ENCODE data around the gene PLP1.

The PLP1 gene

DNA sequence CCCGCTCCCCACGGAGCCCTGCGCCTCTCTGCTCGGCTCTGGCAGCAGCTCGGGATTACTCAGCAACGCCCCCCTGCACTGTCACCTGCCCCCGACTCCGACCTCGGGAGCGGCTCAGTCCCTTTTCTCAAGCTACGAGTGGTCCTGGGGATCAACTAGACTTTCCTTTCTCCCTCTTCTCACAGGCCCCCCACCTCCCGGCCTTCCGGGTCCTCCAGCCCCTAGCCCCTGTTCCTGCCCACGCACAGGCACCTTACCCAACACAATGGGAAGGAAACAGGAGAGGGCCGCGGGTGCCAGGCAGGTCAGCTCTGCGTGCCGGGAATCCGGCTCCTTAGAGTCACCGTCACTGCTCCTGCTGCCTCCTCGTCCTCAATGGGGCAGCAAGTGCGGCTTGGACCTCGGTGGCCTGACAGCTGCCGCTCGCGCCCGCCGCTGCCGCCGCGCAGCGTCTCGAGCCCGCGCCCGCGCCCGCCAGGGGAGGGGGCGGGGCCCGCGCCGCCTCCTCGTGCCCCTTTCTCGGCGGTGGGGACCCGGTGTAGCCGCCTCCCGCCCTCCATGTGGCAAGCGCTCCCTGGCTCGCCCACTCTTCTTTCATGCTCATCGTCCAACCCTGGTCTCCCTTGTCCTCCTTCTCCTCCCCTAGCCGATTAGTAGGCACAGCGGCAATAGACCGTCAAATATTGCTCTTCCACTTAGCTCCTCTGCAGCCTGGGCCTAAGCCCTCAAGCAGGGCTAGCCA lies 55.3 kb downstream of the PLP1 start, which contains the start of gene RAB9B:
TSS of gene RAB9B (minus strand) at position 455 of the 742 bp plus-strand sequence. CDS start 6,473 bp downstream, outside the sequence.
- no peak for TF ChIP-seq ZNF274 (IDR thresholded peaks at IDR 0.05; ENCODE audit: low read depth, low read length)
- H3K4me3 ChIP-seq (ENCODE audit: low read length), result peak within 1 kb of the TSS; percentile 48; the same call in 1 of the 2 replicates

DNA sequence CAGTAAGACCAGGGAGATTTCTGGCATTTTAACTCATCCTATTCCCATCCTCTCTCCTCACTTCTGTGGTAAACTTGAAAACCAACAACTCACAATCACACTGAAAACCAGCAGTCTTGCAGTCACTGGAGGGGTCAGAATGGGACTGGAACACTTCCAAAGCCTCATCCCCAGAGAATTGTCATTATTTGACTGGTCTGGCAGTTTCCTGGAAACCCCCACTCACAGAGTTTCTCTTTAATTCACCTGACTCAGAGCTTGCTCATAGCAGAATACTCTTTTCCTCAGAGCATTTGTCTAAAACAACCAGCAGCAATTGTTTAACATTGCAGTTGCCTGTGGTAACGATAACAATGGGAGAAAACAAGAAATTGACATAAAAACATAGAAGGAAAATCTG lies 62.8 kb downstream of the PLP1 start:
- no peak for TF ChIP-seq ZNF274 (IDR thresholded peaks at IDR 0.05; ENCODE audit: low read depth, low read length)
- H3K4me3 ChIP-seq (ENCODE audit: low read length), result no peak overlapping the region
